Mesendoderm (in vitro differentiated cells): ENCODE measurements around the gene ANKRD55.

Experiments
- DNase-seq: peaks from one replicate; pipeline ENCODE4 v3.0.0; 2013
- H2AK5ac ChIP-seq: 2 replicates; pipeline ENCODE4 v1.6.1; 2013; ENCODE audit warnings: low read length, inconsistent platforms
- H2BK120ac ChIP-seq: 2 replicates; pipeline ENCODE4 v1.6.1; 2013; ENCODE audit warnings: low read depth, mild to moderate bottlenecking, low read length, moderate library complexity, mixed read lengths
- H2BK15ac ChIP-seq: replicated peaks from 2 replicates; pipeline ENCODE4 v1.6.1; 2013; ENCODE audit warnings: low read depth, mild to moderate bottlenecking, moderate library complexity
- H2BK5ac ChIP-seq: 2 replicates; pipeline ENCODE4 v1.6.1; 2013; ENCODE audit warnings: low read length, inconsistent platforms
- H3K18ac ChIP-seq: 2 replicates; pipeline ENCODE4 v1.6.1; 2013; ENCODE audit warnings: mild to moderate bottlenecking, low read length, mixed read lengths
- H3K23ac ChIP-seq: one replicate; pipeline ENCODE4 v1.6.1; 2013; ENCODE audit warnings: low read length
- H3K27ac ChIP-seq: 2 replicates; pipeline ENCODE4 v1.5.1; 2013; ENCODE audit warnings: low read depth, mild to moderate bottlenecking, inconsistent platforms, low read length, moderate library complexity
- H3K27me3 ChIP-seq: 2 replicates; pipeline ENCODE4 v1.6.1; 2013; ENCODE audit warnings: low read length, control low read depth, mild to moderate bottlenecking, inconsistent platforms; ENCODE audit not compliant: insufficient read depth, poor library complexity
- H3K36me3 ChIP-seq: 2 replicates; pipeline ENCODE4 v1.6.1; 2013; ENCODE audit warnings: low read length, inconsistent platforms; ENCODE audit not compliant: control insufficient read depth, insufficient read depth
- H3K4ac ChIP-seq: one replicate; pipeline ENCODE4 v1.6.1; 2013; ENCODE audit warnings: low read depth, mild to moderate bottlenecking, low read length, moderate library complexity
- H3K4me1 ChIP-seq: 2 replicates; pipeline ENCODE4 v1.6.1; 2013; ENCODE audit warnings: low read depth, low read length, inconsistent platforms; ENCODE audit not compliant: control insufficient read depth
- H3K4me2 ChIP-seq: 2 replicates; pipeline ENCODE4 v1.6.1; 2013; ENCODE audit warnings: low read length
- H3K4me3 ChIP-seq: 2 replicates; pipeline ENCODE4 v1.5.1; 2013; ENCODE audit warnings: mild to moderate bottlenecking, low read length
- H3K56ac ChIP-seq: one replicate; pipeline ENCODE4 v1.6.1; 2013; ENCODE audit warnings: low read length
- H3K79me1 ChIP-seq: 2 replicates; pipeline ENCODE4 v1.6.1; 2013; ENCODE audit warnings: low read length, inconsistent platforms
- H3K79me2 ChIP-seq: 2 replicates; pipeline ENCODE4 v1.6.1; 2013; ENCODE audit warnings: mild to moderate bottlenecking, low read length; ENCODE audit not compliant: control insufficient read depth, insufficient read depth
- H3K9ac ChIP-seq: 2 replicates; pipeline ENCODE4 v1.6.1; 2013; ENCODE audit warnings: low read length, inconsistent platforms
- H4K5ac ChIP-seq: one replicate; pipeline ENCODE4 v1.6.1; 2013; ENCODE audit warnings: low read length
- H4K8ac ChIP-seq: one replicate; pipeline ENCODE4 v1.6.1; 2013; ENCODE audit warnings: low read depth, mild to moderate bottlenecking, control low read depth, low read length, moderate library complexity
- WGBS: extraction: QIAGEN DNeasy Blood & Tissue Kit; methylation state at CpG from one replicate; pipeline ENCODE4 v1.1.7; 2013; ENCODE audit warnings: low lambda C conversion rate, missing lambda C conversion rate; ENCODE audit not compliant: insufficient coverage; ENCODE audit errors: extremely low coverage; 5-methylcytosine and 5-hydroxymethylcytosine counted together

The ANKRD55 gene

GRCh38 chr5:56115589-56115988 lies 117.5 kb downstream of the ANKRD55 start:
- Histone ChIP-seq H3K4me2 (no peak overlapping the region), H3K23ac (no peak overlapping the region), H3K9ac (no peak overlapping the region), H4K5ac (no peak overlapping the region), H3K79me2 (no peaks in the 10 kb centered on the region), H3K4me1 (no peaks in the 10 kb centered on the region), H2AK5ac (no peak overlapping the region), H2BK5ac (no peak overlapping the region), H3K56ac (no peak overlapping the region), H3K79me1 (no peaks in the 10 kb centered on the region), H2BK15ac (no peak overlapping the region), H4K8ac (no peak overlapping the region), H3K18ac (no peak overlapping the region), H2BK120ac (no peak overlapping the region), H3K4ac (no peak overlapping the region), H3K27me3 (no peaks in the 10 kb centered on the region), H3K4me3 (no peak overlapping the region), H3K36me3 (no peaks in the 10 kb centered on the region), H3K27ac (no peak overlapping the region)
- DNase-seq, result no peak
- WGBS, result no CpG with 5 or more reads among the region's 4 CpGs

- H3K9ac ChIP-seq, result no peak overlapping the region
- no peak overlapping the region for H3K4me3 ChIP-seq
- H3K27me3 ChIP-seq, result no peaks in the 10 kb centered on the region
- no peak overlapping the region for H3K23ac ChIP-seq
- no peak overlapping the region for H3K56ac ChIP-seq
- no peaks in the 10 kb centered on the region for H3K4me1 ChIP-seq
- no peak overlapping the region for H3K4ac ChIP-seq
- no peak overlapping the region for H2BK5ac ChIP-seq
- no peaks in the 10 kb centered on the region for H3K79me1 ChIP-seq
- no peaks in the 10 kb centered on the region for H3K36me3 ChIP-seq
- H2BK15ac ChIP-seq, result no peak overlapping the region
- H2AK5ac ChIP-seq, result no peak overlapping the region
- DNase-seq, result no peak
- no peak overlapping the region for H3K18ac ChIP-seq
- no peak overlapping the region for H3K27ac ChIP-seq
- no peaks in the 10 kb centered on the region for H3K79me2 ChIP-seq
- no CpG with 5 or more reads among the region's 11 CpGs for WGBS
- H4K5ac ChIP-seq, result no peak overlapping the region
- H3K4me2 ChIP-seq, result no peak overlapping the region
- H2BK120ac ChIP-seq, result no peak overlapping the region
- no peak overlapping the region for H4K8ac ChIP-seq
Measured at GRCh38 chr5:56112526-56113121, 120.5 kb downstream of the ANKRD55 start.

- Histone ChIP-seq H3K27ac (no peak overlapping the region), H3K18ac (no peak overlapping the region), H2AK5ac (no peak overlapping the region), H3K4ac (no peak overlapping the region), H3K56ac (no peak overlapping the region), H3K4me2 (no peak overlapping the region), H2BK120ac (no peak overlapping the region), H3K4me1 (no peaks in the 10 kb centered on the region), H2BK15ac (no peak overlapping the region), H4K5ac (no peak overlapping the region), H3K23ac (no peak overlapping the region), H3K36me3 (no peaks in the 10 kb centered on the region), H4K8ac (no peak overlapping the region), H3K9ac (no peak overlapping the region), H3K79me2 (no peaks in the 10 kb centered on the region), H3K79me1 (no peaks in the 10 kb centered on the region), H3K27me3 (no peaks in the 10 kb centered on the region), H2BK5ac (no peak overlapping the region), H3K4me3 (no peak overlapping the region)
- no CpG with 5 or more reads among the region's 9 CpGs for WGBS
- DNase-seq, result no peak
Measured at GRCh38 chr5:56111404-56111781, 121.7 kb downstream of the ANKRD55 start.

GRCh38 chr5:56110646-56111403 lies 122.3 kb downstream of the ANKRD55 start:
- H3K4me1 ChIP-seq, result no peaks in the 10 kb centered on the region
- H3K27ac ChIP-seq, result no peak overlapping the region
- H3K79me1 ChIP-seq, result no peaks in the 10 kb centered on the region
- no peak overlapping the region for H3K18ac ChIP-seq
- no CpG with 5 or more reads among the region's 6 CpGs for WGBS
- no peak overlapping the region for H2BK120ac ChIP-seq
- H4K5ac ChIP-seq, result no peak overlapping the region
- no peak overlapping the region for H3K4me3 ChIP-seq
- no peak overlapping the region for H3K23ac ChIP-seq
- no peak overlapping the region for H3K4me2 ChIP-seq
- H2BK15ac ChIP-seq, result no peak overlapping the region
- no peaks in the 10 kb centered on the region for H3K79me2 ChIP-seq
- H4K8ac ChIP-seq, result no peak overlapping the region
- H3K9ac ChIP-seq, result no peak overlapping the region
- no peak for DNase-seq
- no peak overlapping the region for H3K4ac ChIP-seq
- H3K56ac ChIP-seq, result no peak overlapping the region
- H3K36me3 ChIP-seq, result no peaks in the 10 kb centered on the region
- no peak overlapping the region for H2BK5ac ChIP-seq
- H2AK5ac ChIP-seq, result no peak overlapping the region
- no peaks in the 10 kb centered on the region for H3K27me3 ChIP-seq

- no CpG with 5 or more reads among the region's 3 CpGs for WGBS
- no peak overlapping the region for H3K4me2 ChIP-seq
- no peak overlapping the region for H3K56ac ChIP-seq
- H3K4me1 ChIP-seq, result no peaks in the 10 kb centered on the region
- no peak overlapping the region for H2AK5ac ChIP-seq
- no peak overlapping the region for H2BK15ac ChIP-seq
- no peaks in the 10 kb centered on the region for H3K79me1 ChIP-seq
- no peak overlapping the region for H2BK5ac ChIP-seq
- no peak overlapping the region for H3K18ac ChIP-seq
- DNase-seq, result no peak
- no peak overlapping the region for H3K23ac ChIP-seq
- H3K79me2 ChIP-seq, result no peaks in the 10 kb centered on the region
- H3K27ac ChIP-seq, result no peak overlapping the region
- H4K5ac ChIP-seq, result no peak overlapping the region
- H2BK120ac ChIP-seq, result no peak overlapping the region
- H3K4ac ChIP-seq, result no peak overlapping the region
- H3K27me3 ChIP-seq, result no peaks in the 10 kb centered on the region
- no peaks in the 10 kb centered on the region for H3K36me3 ChIP-seq
- no peak overlapping the region for H3K4me3 ChIP-seq
- no peak overlapping the region for H4K8ac ChIP-seq
- H3K9ac ChIP-seq, result no peak overlapping the region
Measured at GRCh38 chr5:56108246-56108645, 124.9 kb downstream of the ANKRD55 start.

- no peaks in the 10 kb centered on the region for H3K79me2 ChIP-seq
- H3K56ac ChIP-seq, result no peak overlapping the region
- no peak overlapping the region for H4K5ac ChIP-seq
- no peak overlapping the region for H3K4me2 ChIP-seq
- no peak overlapping the region for H2AK5ac ChIP-seq
- no peak overlapping the region for H3K9ac ChIP-seq
- H3K18ac ChIP-seq, result no peak overlapping the region
- no peak overlapping the region for H2BK120ac ChIP-seq
- H3K4me1 ChIP-seq, result no peaks in the 10 kb centered on the region
- no peak for DNase-seq
- no peak overlapping the region for H4K8ac ChIP-seq
- H2BK15ac ChIP-seq, result no peak overlapping the region
- H3K36me3 ChIP-seq, result no peaks in the 10 kb centered on the region
- no peaks in the 10 kb centered on the region for H3K27me3 ChIP-seq
- no peak overlapping the region for H2BK5ac ChIP-seq
- H3K79me1 ChIP-seq, result no peaks in the 10 kb centered on the region
- no peak overlapping the region for H3K4ac ChIP-seq
- no peak overlapping the region for H3K23ac ChIP-seq
- no peak overlapping the region for H3K4me3 ChIP-seq
- H3K27ac ChIP-seq, result no peak overlapping the region
Measured at GRCh38 chr5:56106837-56107236, 126.3 kb downstream of the ANKRD55 start.
